NCI-H2171 treated with DMSO at 0.1 percent for 48 hours (cell line): ENCODE measurements around the gene C8G.

Source experiments
- DNase-seq: peaks from one replicate; lab custom pipeline; 2025; lab: John Stamatoyannopoulos, UW

The C8G gene

DNA sequence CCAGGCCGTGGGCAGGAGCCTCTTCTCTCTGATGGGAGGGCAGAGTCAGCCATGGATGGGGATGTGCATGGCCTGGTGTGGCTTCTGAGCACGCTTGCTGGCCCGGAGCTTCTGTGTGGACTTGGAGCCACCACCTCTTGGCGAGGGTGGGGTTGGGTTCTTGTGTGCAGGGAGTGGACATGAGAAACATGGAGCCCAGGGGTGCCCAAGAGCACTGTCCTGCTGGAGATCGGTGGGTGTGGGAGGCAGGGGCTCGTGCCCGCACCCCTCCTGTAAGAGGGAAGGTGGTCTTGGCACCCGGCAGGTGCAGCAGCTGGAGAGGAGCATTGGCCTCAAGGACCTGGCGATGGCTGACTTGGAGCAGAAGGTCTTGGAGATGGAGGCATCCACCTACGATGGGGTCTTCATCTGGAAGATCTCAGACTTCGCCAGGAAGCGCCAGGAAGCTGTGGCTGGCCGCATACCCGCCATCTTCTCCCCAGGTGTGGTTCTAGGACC is 24.3 kb upstream of the C8G start:
- DNase-seq = no peak

- DNase-seq = no peak
Observed at GRCh38 chr9:136921307-136921706, 23.7 kb upstream of the C8G start.

- no peak for DNase-seq
Observed at GRCh38 chr9:136921718-136922117, 23.3 kb upstream of the C8G start.

GRCh38 chr9:136922540-136922939 is 22.5 kb upstream of the C8G start:
- no peak for DNase-seq

- peak; percentile 44 for DNase-seq
Observed at GRCh38 chr9:136923881-136924280, 21.2 kb upstream of the C8G start.

DNA sequence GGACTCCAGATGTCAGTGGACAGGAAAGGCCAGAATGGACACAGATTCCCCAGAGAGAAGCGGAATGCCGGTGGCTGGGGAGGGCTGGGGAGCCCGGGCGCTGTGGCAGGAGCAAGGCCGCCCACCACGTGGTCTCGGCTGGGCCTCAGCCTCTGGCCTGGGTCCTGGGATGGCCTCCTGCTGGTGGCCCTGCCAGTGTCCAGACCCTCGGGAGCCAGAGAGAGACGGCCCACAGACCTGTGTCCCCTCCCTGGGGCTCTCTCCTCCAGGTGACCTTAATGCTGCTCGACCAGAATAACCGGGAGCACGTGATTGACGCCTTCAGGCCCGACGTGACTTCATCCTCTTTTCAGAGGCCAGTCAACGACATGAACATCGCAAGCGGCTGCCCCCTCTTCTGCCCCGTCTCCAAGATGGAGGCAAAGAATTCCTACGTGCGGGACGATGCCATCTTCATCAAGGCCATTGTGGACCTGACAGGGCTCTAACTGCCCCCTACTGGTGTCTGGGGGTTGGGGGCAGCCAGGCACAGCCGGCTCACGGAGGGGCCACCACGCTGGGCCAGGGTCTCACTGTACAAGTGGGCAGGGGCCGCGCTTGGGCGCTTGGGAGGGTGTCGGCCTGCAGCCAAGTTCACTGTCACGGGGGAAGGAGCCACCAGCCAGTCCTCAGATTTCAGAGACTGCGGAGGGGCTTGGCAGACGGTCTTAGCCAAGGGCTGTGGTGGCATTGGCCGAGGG is 19.5 kb upstream of the C8G start:
- DNase-seq = no peak

- DNase-seq = no peak
Observed at GRCh38 chr9:136926154-136926704, 18.8 kb upstream of the C8G start.

- DNase-seq = no peak
Observed at GRCh38 chr9:136926749-136927148, 18.3 kb upstream of the C8G start.

DNA sequence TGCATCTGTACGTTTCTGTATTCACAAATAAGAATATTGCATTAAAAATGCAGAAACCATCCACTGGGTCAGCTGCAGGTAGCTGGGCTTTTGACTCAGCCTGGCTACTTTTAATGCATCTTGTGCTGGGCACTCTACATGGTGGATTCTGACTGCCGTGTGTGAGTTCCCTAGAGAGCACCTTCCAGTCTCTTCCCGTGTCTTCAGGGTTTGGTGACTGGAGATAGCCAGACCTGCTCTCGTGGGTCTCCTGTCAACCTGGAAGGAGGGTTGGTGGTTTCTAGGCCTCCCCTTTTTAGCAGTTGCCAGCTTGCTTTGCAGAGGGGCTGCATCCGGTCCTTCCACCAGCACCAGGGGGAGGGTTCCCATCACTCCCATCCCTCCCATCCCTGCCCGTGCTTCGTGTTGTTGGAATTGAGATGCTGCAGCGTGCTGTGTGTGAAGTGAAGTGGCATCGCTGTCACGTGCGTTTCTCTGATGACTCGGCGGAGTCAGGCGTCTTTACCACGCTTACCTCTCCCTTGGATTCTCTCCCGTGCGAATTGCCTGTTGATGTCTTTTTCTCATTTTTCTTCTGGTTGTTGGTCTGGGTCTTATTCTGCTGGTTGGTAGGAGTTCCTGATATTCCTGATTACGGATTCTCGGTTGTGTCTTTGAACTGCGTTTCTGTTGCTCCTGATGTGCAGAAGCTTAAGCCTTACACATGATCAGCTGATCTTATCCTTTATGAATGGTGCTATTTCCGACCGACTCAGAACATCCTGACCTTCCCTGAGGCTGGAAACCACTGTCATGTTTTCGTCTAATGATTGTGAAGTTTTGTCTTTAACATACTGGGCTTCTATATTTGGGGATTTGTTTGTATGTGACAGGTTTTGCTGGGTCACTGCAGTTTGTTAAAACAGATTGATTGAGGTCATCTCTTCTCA is 17.4 kb upstream of the C8G start:
- no peak for DNase-seq

DNA sequence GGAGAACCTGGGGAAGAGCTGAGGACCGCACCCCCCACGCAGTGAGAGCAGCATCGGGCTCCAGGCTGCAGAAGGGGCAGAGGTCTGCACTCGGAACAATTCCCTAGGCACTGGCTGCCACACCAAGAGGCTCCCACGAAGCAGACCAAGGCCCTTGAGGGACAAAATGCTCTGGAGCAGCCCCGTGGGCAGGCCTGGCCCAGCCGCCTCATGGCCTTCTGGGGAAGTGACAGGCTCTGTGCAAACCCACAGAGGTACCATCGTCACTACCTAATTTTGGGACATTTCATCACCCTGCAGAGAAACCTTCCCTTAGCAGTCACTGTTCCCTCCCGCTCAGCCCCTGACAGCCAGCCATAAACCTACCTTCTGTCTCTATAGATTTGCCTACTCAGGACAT is 16.5 kb upstream of the C8G start:
- DNase-seq = no peak

GRCh38 chr9:136930014-136930413 is 15.0 kb upstream of the C8G start:
- no peak for DNase-seq

GRCh38 chr9:136931611-136932130 is 13.4 kb upstream of the C8G start:
- no peak for DNase-seq

DNA sequence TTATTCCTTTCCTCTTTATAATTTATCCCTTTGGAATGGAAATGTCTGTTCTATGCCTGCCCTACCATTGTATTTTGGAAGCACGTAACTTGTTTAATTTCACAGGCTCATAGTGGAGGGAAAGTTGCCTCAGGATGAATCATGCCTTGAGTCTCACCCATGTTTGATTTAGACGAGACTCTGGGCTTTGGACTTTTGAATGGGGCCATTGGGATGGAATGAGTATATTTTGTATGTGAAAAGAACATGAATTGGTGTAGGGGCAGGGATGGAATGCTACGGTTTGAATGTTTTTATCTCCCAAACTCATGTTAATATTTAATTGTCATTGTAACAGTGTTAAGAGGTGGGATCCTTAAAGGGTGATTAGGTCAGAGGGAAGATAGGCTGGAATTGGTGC is 10.8 kb upstream of the C8G start:
- DNase-seq = no peak

DNA sequence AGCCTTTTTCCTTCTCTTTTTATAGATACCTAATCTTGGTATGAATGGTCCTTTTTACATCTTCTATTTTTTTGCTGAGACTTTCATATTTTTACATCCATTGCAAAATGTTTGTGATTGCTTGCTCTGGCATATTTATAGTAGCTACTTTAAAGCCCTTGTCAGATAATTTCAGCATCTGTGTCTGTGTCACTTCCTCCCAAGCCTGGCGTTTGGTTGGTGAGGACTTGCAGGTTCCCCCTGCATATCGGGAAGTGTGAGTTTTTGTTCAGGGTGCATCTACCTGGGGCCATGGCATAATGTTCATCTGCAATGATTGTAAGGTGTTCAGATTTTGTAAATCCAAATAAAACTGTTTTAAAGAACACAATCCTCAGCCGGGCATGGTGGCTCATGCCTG is 9.4 kb upstream of the C8G start:
- no peak for DNase-seq

- no peak for DNase-seq
Observed at GRCh38 chr9:136936645-136937170, 8.3 kb upstream of the C8G start.

- no peak for DNase-seq
Observed at GRCh38 chr9:136937186-136938001, 7.6 kb upstream of the C8G start.

- no peak for DNase-seq
Observed at GRCh38 chr9:136939431-136939995, 5.5 kb upstream of the C8G start.

DNA sequence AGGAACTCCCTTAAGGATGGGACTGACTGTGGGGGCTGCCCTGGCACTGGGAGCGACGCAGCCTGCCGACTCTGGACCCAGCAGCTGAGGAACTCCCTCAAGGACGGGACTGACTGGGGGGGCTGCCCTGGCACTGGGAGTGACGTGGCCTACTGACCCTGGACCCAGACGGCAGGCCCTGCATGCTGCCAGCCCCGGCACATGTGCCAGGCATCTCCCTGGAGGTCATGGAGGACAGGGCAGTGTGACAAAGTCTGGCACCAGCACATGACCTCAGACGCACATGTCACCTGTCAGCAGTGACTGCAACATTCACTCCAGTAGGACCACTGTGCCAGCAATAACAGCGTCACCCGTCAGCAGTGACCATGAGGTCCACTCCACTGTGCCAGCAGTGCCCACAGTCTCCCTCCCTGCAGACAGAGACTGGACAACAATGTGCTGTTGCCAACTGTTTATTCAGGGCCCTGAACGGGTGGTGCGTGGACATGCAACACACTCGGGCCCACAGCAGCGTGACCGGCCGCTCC is 5.0 kb upstream of the C8G start:
- no peak for DNase-seq

- DNase-seq = no peak
Observed at GRCh38 chr9:136940526-136941230, 4.4 kb upstream of the C8G start.
